HG02571 (cell line): Measurements from ENCODE around the gene USP3.
"Not testable (repeated sequence)": the region's sequence is repeated elsewhere in the genome, so short reads cannot be mapped to it uniquely, and the experiment has no call there.

ENCODE experiments used
- ATAC-seq: cut with Tn5 transposase; IDR thresholded peaks from one replicate; pipeline ENCODE4 v1.9.1; 2021; ENCODE audit warnings: mild to moderate bottlenecking, moderate library complexity; ENCODE audit not compliant: unreplicated experiment

USP3 gene

GRCh38 chr15:63475707-63476106, 28.7 kb upstream of the USP3 start:
- ATAC-seq: no peak

GRCh38 chr15:63476229-63476632, 28.2 kb upstream of the USP3 start:
- ATAC-seq: no peak

GRCh38 chr15:63478243-63478642, 26.1 kb upstream of the USP3 start:
- ATAC-seq: no peak

- no peak for ATAC-seq
These were observed 24.0 kb upstream of the USP3 start for GRCh38 chr15:63480441-63480821.

- ATAC-seq: no peak
These were observed 23.1 kb upstream of the USP3 start for GRCh38 chr15:63481105-63481810.

GRCh38 chr15:63482874-63483323, 21.5 kb upstream of the USP3 start:
- ATAC-seq: no peak

GRCh38 chr15:63483521-63484371, 20.6 kb upstream of the USP3 start:
- ATAC-seq: no peak

- ATAC-seq: no peak
These were observed 19.8 kb upstream of the USP3 start for GRCh38 chr15:63484433-63485186.

- ATAC-seq: peak; percentile 57
These were observed 17.2 kb upstream of the USP3 start for GRCh38 chr15:63487076-63487757.

GRCh38 chr15:63487758-63488397, 16.5 kb upstream of the USP3 start:
- not testable (repeated sequence) for ATAC-seq

GRCh38 chr15:63488398-63488960, 15.9 kb upstream of the USP3 start:
- ATAC-seq: no peak

GRCh38 chr15:63489352-63489751, 15.0 kb upstream of the USP3 start:
- no peak for ATAC-seq

- ATAC-seq: no peak
These were observed 13.9 kb upstream of the USP3 start for GRCh38 chr15:63490345-63491034.

- no peak for ATAC-seq
These were observed 13.1 kb upstream of the USP3 start for GRCh38 chr15:63491116-63491827.

GRCh38 chr15:63491979-63492378, 12.4 kb upstream of the USP3 start:
- ATAC-seq: no peak

GRCh38 chr15:63492541-63493077, 11.8 kb upstream of the USP3 start:
- no peak for ATAC-seq

GRCh38 chr15:63493436-63493835, 11.0 kb upstream of the USP3 start:
- no peak for ATAC-seq

GRCh38 chr15:63494408-63494807, 10.0 kb upstream of the USP3 start:
- no peak for ATAC-seq

GRCh38 chr15:63495343-63495742, 9.1 kb upstream of the USP3 start:
- ATAC-seq: no peak
